RKO (cell line): ENCODE measurements around the gene PARD3B.

Source experiments
- DNase-seq: peaks from one replicate; pipeline ENCODE4 v3.0.0-alpha.2; 2016; ENCODE audit warnings: low spot score

The PARD3B gene

GRCh38 chr2:204655101-204655500 lies 109.8 kb downstream of the PARD3B start:
- no peak for DNase-seq

- DNase-seq, result no peak
These were observed 110.4 kb downstream of the PARD3B start for GRCh38 chr2:204655626-204656025.

- no peak for DNase-seq
These were observed 111.7 kb downstream of the PARD3B start for GRCh38 chr2:204657024-204657423.

- DNase-seq, result no peak
These were observed 117.7 kb downstream of the PARD3B start for GRCh38 chr2:204662956-204663355.

- DNase-seq, result no peak
These were observed 118.6 kb downstream of the PARD3B start for GRCh38 chr2:204663816-204664425.

GRCh38 chr2:204664708-204665121 lies 119.4 kb downstream of the PARD3B start:
- no peak for DNase-seq

GRCh38 chr2:204665207-204665606 lies 119.9 kb downstream of the PARD3B start:
- DNase-seq, result no peak

GRCh38 chr2:204665771-204666170 lies 120.5 kb downstream of the PARD3B start:
- DNase-seq, result no peak

GRCh38 chr2:204667990-204668389 lies 122.7 kb downstream of the PARD3B start:
- DNase-seq, result no peak

- no peak for DNase-seq
These were observed 124.1 kb downstream of the PARD3B start for GRCh38 chr2:204669382-204669781.

GRCh38 chr2:204670124-204670523 lies 124.8 kb downstream of the PARD3B start:
- DNase-seq, result no peak

GRCh38 chr2:204670756-204671155 lies 125.5 kb downstream of the PARD3B start:
- DNase-seq, result no peak

- DNase-seq, result no peak
These were observed 127.5 kb downstream of the PARD3B start for GRCh38 chr2:204672772-204673171.

- no peak for DNase-seq
These were observed 128.6 kb downstream of the PARD3B start for GRCh38 chr2:204673877-204674276.

- no peak for DNase-seq
These were observed 132.8 kb downstream of the PARD3B start for GRCh38 chr2:204678031-204678430.

GRCh38 chr2:204680576-204680975 lies 135.3 kb downstream of the PARD3B start:
- no peak for DNase-seq

GRCh38 chr2:204681412-204681811 lies 136.1 kb downstream of the PARD3B start:
- no peak for DNase-seq

- DNase-seq, result no peak
These were observed 138.1 kb downstream of the PARD3B start for GRCh38 chr2:204683384-204683783.

- no peak for DNase-seq
These were observed 141.1 kb downstream of the PARD3B start for GRCh38 chr2:204686406-204686805.

- no peak for DNase-seq
These were observed 142.5 kb downstream of the PARD3B start for GRCh38 chr2:204687776-204688175.

- peak; percentile 86 for DNase-seq
These were observed 146.7 kb downstream of the PARD3B start for GRCh38 chr2:204691911-204692510.

GRCh38 chr2:204692790-204693189 lies 147.5 kb downstream of the PARD3B start:
- DNase-seq, result no peak

- no peak for DNase-seq
These were observed 148.0 kb downstream of the PARD3B start for GRCh38 chr2:204693262-204693661.

GRCh38 chr2:204695506-204695905 lies 150.2 kb downstream of the PARD3B start:
- no peak for DNase-seq
